Progenitor cell of endocrine pancreas (in vitro differentiated cells): ENCODE data around the gene COQ8A. TPM values are rescaled to one million over a fixed set of nuclear protein-coding genes. Genes with fewer than 3 reads are reported as not detected.

ENCODE experiments used
- DNase-seq: peaks from one replicate; pipeline ENCODE4 v3.0.0; 2021; ENCODE audit warnings: low spot score; ENCODE audit not compliant: unreplicated experiment
- H3K27ac Mint-ChIP-seq: 2 replicates; pipeline ENCODE4 v1.8.0; 2021; ENCODE audit warnings: mild to moderate bottlenecking, moderate library complexity, mixed read lengths
- H3K27me3 Mint-ChIP-seq: 2 replicates; pipeline ENCODE4 v1.8.0; 2021; ENCODE audit warnings: mixed read lengths
- H3K36me3 Mint-ChIP-seq: 2 replicates; pipeline ENCODE4 v1.8.0; 2022; ENCODE audit warnings: mixed read lengths; ENCODE audit not compliant: insufficient read depth
- H3K4me1 Mint-ChIP-seq: 2 replicates; pipeline ENCODE4 v1.8.0; 2021; ENCODE audit warnings: low read depth, mixed read lengths
- H3K4me3 Mint-ChIP-seq: 2 replicates; pipeline ENCODE4 v1.8.0; 2021; ENCODE audit warnings: low read depth, mild to moderate bottlenecking, moderate library complexity, mixed read lengths
- H3K9me3 Mint-ChIP-seq: 2 replicates; pipeline ENCODE4 v1.8.0; 2021; ENCODE audit warnings: low read depth, mixed read lengths
- total RNA-seq: library from RNA; stranded (reverse); gene quantifications from 2 replicates; pipeline ENCODE4 v1.2.1, GENCODE V29; 2021
- TF ChIP-seq, protein P1 (sequence below): fragments of 200-600 bp; sonication (generic); IDR thresholded peaks from one replicate; pipeline ENCODE4 v1.5.0; 2021; ENCODE audit warnings: antibody characterized with exemption, mild to moderate bottlenecking; ENCODE audit not compliant: unreplicated experiment

Gene COQ8A
- total RNA-seq, 1 donor from 2014 or later = 31.0 TPM

DNA sequence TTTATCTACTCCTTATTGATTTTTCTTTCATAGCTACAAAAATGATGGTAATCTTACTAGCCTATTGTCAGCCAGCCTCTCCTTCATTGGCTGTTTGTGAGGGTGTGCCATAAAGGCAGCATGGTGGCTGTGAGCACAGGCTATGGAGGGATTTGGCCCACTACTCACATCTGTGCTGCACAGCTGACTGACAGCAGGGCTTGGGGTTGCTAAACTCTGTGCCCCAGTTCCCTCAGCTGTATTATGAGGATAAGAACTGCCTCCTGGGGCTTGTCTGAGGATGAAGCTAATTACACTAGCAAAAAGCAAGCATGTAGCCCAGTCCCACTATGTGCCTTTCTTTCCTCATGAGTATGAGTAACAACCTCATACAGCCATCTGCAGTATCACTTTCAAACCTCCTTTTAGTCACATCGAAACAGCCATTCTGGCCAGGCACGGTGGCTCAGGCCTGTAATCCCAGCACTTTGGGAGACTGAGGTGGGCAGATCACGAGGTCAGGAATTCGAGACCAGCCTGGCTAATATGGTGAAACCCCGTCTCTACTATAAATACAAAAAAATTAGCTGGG lies 66.2 kb downstream of the COQ8A start:
- no peak for DNase-seq
- Mint-ChIP-seq H3K36me3 (peaks cover 7% of the 10 kb centered on the region), H3K9me3 (no peaks in the 10 kb centered on the region), H3K4me1 (peaks cover 2% of the 10 kb centered on the region), H3K27me3 (no peaks in the 10 kb centered on the region), H3K4me3 (no peak overlapping the region), H3K27ac (no peak overlapping the region)
- TF ChIP-seq, protein P1, sequence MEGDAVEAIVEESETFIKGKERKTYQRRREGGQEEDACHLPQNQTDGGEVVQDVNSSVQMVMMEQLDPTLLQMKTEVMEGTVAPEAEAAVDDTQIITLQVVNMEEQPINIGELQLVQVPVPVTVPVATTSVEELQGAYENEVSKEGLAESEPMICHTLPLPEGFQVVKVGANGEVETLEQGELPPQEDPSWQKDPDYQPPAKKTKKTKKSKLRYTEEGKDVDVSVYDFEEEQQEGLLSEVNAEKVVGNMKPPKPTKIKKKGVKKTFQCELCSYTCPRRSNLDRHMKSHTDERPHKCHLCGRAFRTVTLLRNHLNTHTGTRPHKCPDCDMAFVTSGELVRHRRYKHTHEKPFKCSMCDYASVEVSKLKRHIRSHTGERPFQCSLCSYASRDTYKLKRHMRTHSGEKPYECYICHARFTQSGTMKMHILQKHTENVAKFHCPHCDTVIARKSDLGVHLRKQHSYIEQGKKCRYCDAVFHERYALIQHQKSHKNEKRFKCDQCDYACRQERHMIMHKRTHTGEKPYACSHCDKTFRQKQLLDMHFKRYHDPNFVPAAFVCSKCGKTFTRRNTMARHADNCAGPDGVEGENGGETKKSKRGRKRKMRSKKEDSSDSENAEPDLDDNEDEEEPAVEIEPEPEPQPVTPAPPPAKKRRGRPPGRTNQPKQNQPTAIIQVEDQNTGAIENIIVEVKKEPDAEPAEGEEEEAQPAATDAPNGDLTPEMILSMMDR = no peak

DNA sequence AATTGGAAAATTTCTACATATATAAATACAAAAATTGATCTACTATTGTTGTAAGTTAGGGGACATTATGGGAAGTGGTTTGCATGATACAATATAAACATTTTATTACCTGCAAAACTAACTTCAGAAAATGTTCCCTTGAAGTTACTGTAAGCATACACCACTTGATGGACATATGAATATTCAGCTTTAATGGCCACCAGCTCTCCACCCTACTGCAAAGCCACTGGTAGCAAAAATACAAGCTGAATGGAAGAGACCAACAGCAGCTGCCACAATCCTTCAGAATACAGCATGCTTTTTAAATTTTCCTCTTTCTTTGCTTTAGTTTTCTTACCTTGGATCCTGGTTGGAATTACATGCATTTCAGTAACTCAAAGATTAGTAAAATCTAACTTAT lies 69.8 kb downstream of the COQ8A start:
- H3K4me3 Mint-ChIP-seq = no peak overlapping the region
- H3K36me3 Mint-ChIP-seq = peaks cover 5% of the 10 kb centered on the region
- no peak overlapping the region for H3K27ac Mint-ChIP-seq
- TF ChIP-seq, protein P1 = no peak
- no peaks in the 10 kb centered on the region for H3K27me3 Mint-ChIP-seq
- no peaks in the 10 kb centered on the region for H3K9me3 Mint-ChIP-seq
- DNase-seq = no peak
- H3K4me1 Mint-ChIP-seq = peaks cover 11% of the 10 kb centered on the region

DNA sequence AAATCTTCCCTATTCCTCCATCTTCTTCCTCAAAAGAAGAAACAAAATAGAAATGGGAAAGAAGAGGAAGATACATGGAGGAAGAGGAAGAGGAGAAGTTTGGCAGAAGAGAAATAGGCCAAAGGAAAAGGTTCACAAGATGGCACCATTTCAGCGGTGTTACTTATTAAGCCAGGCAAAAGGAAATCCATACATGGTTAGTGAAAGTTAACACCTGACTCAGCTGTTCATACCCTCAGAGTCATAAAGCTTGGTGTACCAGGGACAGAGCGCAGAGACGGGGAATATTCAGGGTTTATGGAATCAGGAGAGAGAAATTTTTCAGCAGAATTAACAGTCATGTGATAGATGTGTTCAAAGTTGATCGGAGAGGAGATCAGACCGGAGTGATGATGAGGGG lies 70.6 kb downstream of the COQ8A start:
- TF ChIP-seq, protein P1 = no peak
- Mint-ChIP-seq H3K9me3 (no peaks in the 10 kb centered on the region), H3K4me1 (peaks cover 11% of the 10 kb centered on the region), H3K36me3 (peaks cover 8% of the 10 kb centered on the region), H3K27me3 (no peaks in the 10 kb centered on the region), H3K27ac (no peak overlapping the region), H3K4me3 (no peak overlapping the region)
- no peak for DNase-seq

DNA sequence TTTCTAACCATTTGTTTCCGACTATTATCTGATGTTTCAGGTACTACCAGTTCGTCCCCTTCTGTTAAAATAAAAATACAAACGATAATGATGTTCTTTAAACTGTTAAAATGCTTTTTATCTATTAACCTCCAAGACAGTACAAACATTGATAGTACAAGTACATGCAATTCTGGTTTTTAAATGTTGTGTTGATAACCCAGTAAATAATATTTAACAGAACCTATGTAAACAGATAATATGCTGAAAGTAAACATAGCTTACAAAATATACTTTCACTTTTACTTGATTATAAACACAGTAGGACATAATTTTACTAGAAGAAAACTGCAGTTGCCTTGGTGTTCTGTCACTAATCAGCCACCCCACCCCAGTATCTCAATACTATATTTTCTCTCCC lies 76.9 kb downstream of the COQ8A start:
- H3K27ac Mint-ChIP-seq = no peak overlapping the region
- TF ChIP-seq, protein P1 = no peak
- no peak for DNase-seq
- no peak overlapping the region for H3K4me3 Mint-ChIP-seq
- H3K4me1 Mint-ChIP-seq = peaks cover 19% of the 10 kb centered on the region
- peaks cover 34% of the 10 kb centered on the region for H3K36me3 Mint-ChIP-seq
- no peaks in the 10 kb centered on the region for H3K27me3 Mint-ChIP-seq
- peaks cover 9% of the 10 kb centered on the region for H3K9me3 Mint-ChIP-seq

DNA sequence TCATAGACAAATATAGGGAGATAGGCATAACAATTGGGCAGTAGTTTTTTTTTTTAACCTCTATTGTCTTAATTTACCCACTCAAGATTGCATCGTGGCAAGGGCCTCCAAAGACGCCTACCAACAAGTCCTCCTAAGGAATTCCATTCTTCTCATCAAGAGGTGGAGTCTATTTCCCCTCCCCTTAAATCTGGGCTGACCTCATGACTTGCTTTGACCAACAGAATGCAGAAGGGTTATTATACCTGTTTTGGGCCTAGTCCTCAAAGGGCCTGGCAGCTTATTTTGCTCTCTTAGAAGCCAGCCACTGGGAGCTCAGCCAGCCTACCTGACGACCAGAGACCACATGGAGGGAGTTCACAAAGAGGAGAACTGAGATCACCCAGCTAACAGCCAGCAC lies 92.3 kb downstream of the COQ8A start:
- DNase-seq = no peak
- Mint-ChIP-seq H3K9me3 (no peaks in the 10 kb centered on the region), H3K27me3 (no peaks in the 10 kb centered on the region), H3K4me1 (peaks cover 5% of the 10 kb centered on the region), H3K36me3 (peaks cover 23% of the 10 kb centered on the region), H3K4me3 (no peak overlapping the region), H3K27ac (no peak overlapping the region)
- TF ChIP-seq, protein P1 = no peak
